Karpas-422 (cell line): ENCODE measurements around the gene KRTAP10-4. TPM values are rescaled to one million over a fixed set of nuclear protein-coding genes. Genes with fewer than 3 reads are reported as not detected.

Experiments
- DNase-seq: peaks from one replicate; pipeline ENCODE4 v3.0.0-alpha.2; 2015
- H2AFZ ChIP-seq: fragments of 200-600 bp; sonication (generic); 2 replicates; pipeline ENCODE4 v1.6.1; 2014; ENCODE audit warnings: antibody characterized with exemption, low read length, mixed read lengths
- H3K27ac ChIP-seq: fragments of 200-600 bp; sonication (generic); 2 replicates; pipeline ENCODE4 v1.5.1; 2014; ENCODE audit warnings: mild to moderate bottlenecking, low read length, moderate library complexity
- H3K27me3 ChIP-seq: fragments of 200-600 bp; sonication (generic); 2 replicates; pipeline ENCODE4 v1.6.1; 2014; ENCODE audit warnings: low read length, mixed read lengths
- H3K36me3 ChIP-seq: fragments of 200-600 bp; sonication (generic); 2 replicates; pipeline ENCODE4 v1.6.1; 2014; ENCODE audit warnings: low read length, mixed read lengths; ENCODE audit not compliant: insufficient read depth
- H3K4me1 ChIP-seq: fragments of 200-600 bp; sonication (generic); 2 replicates; pipeline ENCODE4 v1.6.1; 2014; ENCODE audit warnings: mild to moderate bottlenecking, low read length, mixed read lengths
- H3K4me2 ChIP-seq: fragments of 200-600 bp; sonication (generic); 2 replicates; pipeline ENCODE4 v1.6.1; 2014; ENCODE audit warnings: low read length, low read depth, mild to moderate bottlenecking; ENCODE audit not compliant: poor library complexity, severe bottlenecking
- H3K4me3 ChIP-seq: fragments of 200-600 bp; sonication (generic); 2 replicates; pipeline ENCODE4 v1.5.1; 2014; ENCODE audit warnings: mild to moderate bottlenecking, antibody characterized with exemption, low read length, mixed read lengths
- H3K79me2 ChIP-seq: fragments of 200-600 bp; sonication (generic); 2 replicates; pipeline ENCODE4 v1.6.1; 2014; ENCODE audit warnings: mild to moderate bottlenecking, low read length, mixed read lengths
- H3K9ac ChIP-seq: fragments of 200-600 bp; sonication (generic); 2 replicates; pipeline ENCODE4 v1.6.0; 2014; ENCODE audit warnings: low read length
- H3K9me2 ChIP-seq: fragments of 200-600 bp; sonication (generic), shearing (Covaris generic); replicated peaks from 2 replicates; pipeline ENCODE4 v1.6.0; 2014; ENCODE audit warnings: mild to moderate bottlenecking, low read length, moderate library complexity; ENCODE audit not compliant: insufficient read depth
- H3K9me3 ChIP-seq: fragments of 300-700, 200-600 bp; sonication (generic); 2 replicates; pipeline ENCODE4 v1.6.1; 2014; ENCODE audit warnings: low read length, mixed read lengths
- H4K20me1 ChIP-seq: fragments of 200-600 bp; sonication (generic); 2 replicates; pipeline ENCODE4 v1.6.1; 2014; ENCODE audit warnings: mild to moderate bottlenecking, antibody characterized with exemption, low read length, low read depth; ENCODE audit not compliant: insufficient read depth
- total RNA-seq: library from RNA; depleted of rRNA; stranded (reverse); fragments of >200 nt; shearing (Covaris generic); gene quantifications from 2 replicates; pipeline ENCODE4 v1.2.3, GENCODE V29; 2014; ENCODE audit warnings: low replicate concordance

KRTAP10-4 gene
- total RNA-seq, 1 experiment from 2014 or later: not detected

DNA sequence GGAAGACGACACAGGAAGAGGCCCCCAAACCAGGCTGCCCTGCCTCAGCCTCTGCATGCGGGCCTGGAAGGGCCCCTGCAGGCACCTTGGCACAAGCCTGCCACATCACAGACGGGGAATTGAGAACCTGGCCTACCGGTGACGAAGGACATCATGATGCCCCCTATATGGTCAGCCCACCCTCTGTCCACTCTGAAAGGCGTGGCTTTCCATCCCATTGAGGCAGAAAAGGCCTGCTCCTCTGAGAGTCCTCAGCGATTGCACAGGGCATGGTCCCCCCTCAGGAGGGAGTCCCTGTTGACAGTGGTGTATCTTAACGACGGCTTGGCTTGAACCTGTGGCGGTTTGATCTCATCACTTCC, 44.9 kb upstream of the KRTAP10-4 start:
- Histone ChIP-seq H2AFZ (no peak overlapping the region), H3K9me2 (no peaks in the 10 kb centered on the region), H3K4me3 (no peak overlapping the region), H4K20me1 (no peaks in the 10 kb centered on the region), H3K27me3 (no peaks in the 10 kb centered on the region), H3K9me3 (peaks cover 10% of the 10 kb centered on the region), H3K79me2 (no peaks in the 10 kb centered on the region), H3K4me2 (no peak overlapping the region), H3K4me1 (no peaks in the 10 kb centered on the region), H3K36me3 (no peaks in the 10 kb centered on the region), H3K9ac (no peak overlapping the region), H3K27ac (no peak overlapping the region)
- no peak for DNase-seq

DNA sequence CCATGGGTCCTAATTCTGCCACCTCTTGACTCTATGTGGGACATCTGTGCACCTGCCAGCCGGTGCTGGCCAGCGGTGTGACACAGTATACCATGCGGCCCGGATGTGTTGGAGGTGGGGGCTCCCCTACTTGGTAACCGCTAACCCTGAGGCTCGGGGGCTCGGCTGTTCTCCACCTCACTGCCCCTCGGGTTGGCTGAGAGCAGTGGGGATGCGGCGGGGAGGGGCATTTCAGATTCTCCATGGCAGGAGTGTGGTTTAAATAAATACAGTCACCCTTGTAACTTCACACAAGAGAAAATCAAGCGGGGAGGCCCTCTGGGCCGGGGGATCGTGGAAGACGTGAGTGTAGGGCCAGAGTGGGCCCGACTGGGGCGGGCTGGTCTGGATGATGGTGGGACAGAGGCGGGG, 44.5 kb upstream of the KRTAP10-4 start:
- no peak overlapping the region for H3K4me3 ChIP-seq
- H3K27me3 ChIP-seq: no peaks in the 10 kb centered on the region
- H3K9me2 ChIP-seq: no peaks in the 10 kb centered on the region
- no peak for DNase-seq
- H3K9me3 ChIP-seq: peaks cover 7% of the 10 kb centered on the region
- H2AFZ ChIP-seq: no peak overlapping the region
- no peak overlapping the region for H3K9ac ChIP-seq
- no peak overlapping the region for H3K4me2 ChIP-seq
- no peaks in the 10 kb centered on the region for H3K79me2 ChIP-seq
- no peaks in the 10 kb centered on the region for H3K4me1 ChIP-seq
- no peaks in the 10 kb centered on the region for H3K36me3 ChIP-seq
- no peaks in the 10 kb centered on the region for H4K20me1 ChIP-seq
- H3K27ac ChIP-seq: no peak overlapping the region

DNA sequence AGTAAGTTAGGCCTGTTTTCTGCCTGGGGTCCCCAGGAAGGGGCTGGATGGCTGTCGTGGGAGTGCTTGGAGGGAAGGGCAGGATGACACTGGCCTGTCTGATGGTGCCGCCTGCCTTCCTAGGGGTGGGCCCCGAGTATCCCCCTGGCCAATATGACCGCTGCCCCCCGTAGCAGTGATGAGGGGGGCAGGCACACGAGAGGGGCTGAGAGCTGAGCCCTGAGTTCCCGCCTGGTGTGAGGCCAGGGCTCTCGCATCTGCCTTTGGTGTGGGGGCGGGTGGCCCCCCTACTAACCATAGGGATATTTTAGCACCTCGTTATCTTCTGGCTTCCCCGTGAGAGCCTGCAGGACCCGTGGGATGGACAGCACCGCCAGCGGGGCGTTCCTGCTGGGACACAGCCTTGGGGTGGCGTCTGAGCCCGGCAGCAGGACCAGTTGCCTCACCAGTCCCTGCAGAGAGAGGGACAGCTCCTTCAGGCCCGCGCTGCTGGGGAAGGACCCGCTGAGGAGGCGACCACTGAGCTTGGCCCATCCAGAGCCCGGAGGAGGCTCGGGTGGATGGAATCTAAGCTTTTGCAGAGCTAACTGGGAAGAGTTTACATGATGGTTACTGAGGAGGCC, 43.9 kb upstream of the KRTAP10-4 start:
- Histone ChIP-seq H3K4me3 (no peak overlapping the region), H3K9me2 (no peaks in the 10 kb centered on the region), H3K79me2 (no peaks in the 10 kb centered on the region), H3K9ac (no peak overlapping the region), H3K27me3 (no peaks in the 10 kb centered on the region), H3K4me1 (no peaks in the 10 kb centered on the region), H3K27ac (no peak overlapping the region), H3K36me3 (no peaks in the 10 kb centered on the region), H3K4me2 (no peak overlapping the region), H2AFZ (no peak overlapping the region), H3K9me3 (peaks cover 5% of the 10 kb centered on the region), H4K20me1 (no peaks in the 10 kb centered on the region)
- DNase-seq: no peak

DNA sequence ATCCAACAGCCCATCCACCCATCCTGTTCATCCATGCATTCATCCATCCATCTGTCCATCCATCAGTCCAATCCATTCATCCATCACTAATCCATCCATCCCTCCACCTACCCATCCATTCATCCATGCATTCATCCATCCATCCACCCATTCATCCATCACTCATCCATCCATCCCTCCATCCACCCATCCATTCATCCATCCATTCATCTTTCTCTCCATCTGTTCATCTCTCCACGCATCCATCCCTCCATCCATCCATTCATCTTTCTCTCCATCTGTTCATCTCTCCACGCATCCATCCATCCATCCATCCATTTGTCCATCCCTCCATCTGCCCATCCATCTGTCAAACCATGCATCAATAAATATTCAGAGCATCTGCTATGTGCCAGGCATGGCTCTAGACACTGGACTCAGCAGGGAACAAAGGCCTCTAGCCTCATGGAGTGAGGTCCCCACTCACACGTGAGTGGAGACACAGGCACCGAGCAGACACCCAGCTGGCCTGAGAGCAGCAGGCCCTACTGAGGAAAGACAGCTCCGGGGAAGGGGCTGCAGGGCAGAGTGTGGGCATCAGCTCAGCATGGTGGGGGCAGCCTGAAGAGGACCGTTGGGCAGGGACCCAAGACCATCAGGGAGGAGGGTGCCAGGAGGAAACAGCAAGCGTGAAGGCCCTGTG, 43.2 kb upstream of the KRTAP10-4 start:
- Histone ChIP-seq H4K20me1 (no peaks in the 10 kb centered on the region), H3K9me2 (no peaks in the 10 kb centered on the region), H2AFZ (no peak overlapping the region), H3K4me3 (no peak overlapping the region), H3K4me1 (no peaks in the 10 kb centered on the region), H3K79me2 (no peaks in the 10 kb centered on the region), H3K27ac (no peak overlapping the region), H3K36me3 (no peaks in the 10 kb centered on the region), H3K9me3 (no peaks in the 10 kb centered on the region), H3K9ac (no peak overlapping the region), H3K4me2 (no peak overlapping the region), H3K27me3 (no peaks in the 10 kb centered on the region)
- no peak for DNase-seq

DNA sequence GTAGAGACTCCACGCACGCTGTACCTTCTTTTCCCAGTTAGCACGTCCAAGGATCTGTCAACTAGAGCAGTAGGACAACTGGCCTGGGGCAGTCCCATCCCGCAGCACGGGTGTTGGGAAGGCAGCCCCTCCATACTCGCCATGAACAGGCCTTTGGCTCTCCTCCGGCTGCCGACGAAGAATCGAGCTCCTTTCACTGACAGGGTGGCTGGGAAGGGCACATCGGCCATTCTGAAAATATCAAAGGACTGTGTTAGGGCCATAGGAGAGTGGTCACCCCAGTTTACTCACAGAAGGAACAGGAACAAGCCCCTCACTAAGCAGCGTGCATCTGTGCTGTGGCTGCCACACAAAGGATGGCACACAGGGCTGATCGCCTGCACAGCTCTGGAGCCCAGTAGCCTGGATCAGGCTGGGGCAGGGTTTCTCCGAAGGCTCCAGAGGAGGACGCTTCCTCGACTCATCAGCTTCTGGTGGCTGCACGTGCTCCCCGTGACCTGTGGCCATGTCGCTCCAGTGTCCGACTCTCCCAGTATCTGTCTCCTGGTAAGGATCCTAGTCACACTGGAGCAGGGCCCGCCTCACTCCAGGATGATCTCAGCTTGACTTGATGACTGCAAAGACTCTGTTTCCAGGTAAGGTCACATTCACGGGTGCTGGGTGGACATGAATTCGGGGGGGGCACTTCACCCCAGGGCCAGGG, 42.5 kb upstream of the KRTAP10-4 start:
- no peaks in the 10 kb centered on the region for H3K27me3 ChIP-seq
- no peaks in the 10 kb centered on the region for H3K36me3 ChIP-seq
- H3K4me1 ChIP-seq: no peaks in the 10 kb centered on the region
- no peaks in the 10 kb centered on the region for H4K20me1 ChIP-seq
- H3K4me3 ChIP-seq: no peak overlapping the region
- DNase-seq: no peak
- H3K9me2 ChIP-seq: no peaks in the 10 kb centered on the region
- H3K79me2 ChIP-seq: no peaks in the 10 kb centered on the region
- no peak overlapping the region for H3K27ac ChIP-seq
- H3K4me2 ChIP-seq: no peak overlapping the region
- H2AFZ ChIP-seq: no peak overlapping the region
- H3K9me3 ChIP-seq: no peaks in the 10 kb centered on the region
- H3K9ac ChIP-seq: no peak overlapping the region

DNA sequence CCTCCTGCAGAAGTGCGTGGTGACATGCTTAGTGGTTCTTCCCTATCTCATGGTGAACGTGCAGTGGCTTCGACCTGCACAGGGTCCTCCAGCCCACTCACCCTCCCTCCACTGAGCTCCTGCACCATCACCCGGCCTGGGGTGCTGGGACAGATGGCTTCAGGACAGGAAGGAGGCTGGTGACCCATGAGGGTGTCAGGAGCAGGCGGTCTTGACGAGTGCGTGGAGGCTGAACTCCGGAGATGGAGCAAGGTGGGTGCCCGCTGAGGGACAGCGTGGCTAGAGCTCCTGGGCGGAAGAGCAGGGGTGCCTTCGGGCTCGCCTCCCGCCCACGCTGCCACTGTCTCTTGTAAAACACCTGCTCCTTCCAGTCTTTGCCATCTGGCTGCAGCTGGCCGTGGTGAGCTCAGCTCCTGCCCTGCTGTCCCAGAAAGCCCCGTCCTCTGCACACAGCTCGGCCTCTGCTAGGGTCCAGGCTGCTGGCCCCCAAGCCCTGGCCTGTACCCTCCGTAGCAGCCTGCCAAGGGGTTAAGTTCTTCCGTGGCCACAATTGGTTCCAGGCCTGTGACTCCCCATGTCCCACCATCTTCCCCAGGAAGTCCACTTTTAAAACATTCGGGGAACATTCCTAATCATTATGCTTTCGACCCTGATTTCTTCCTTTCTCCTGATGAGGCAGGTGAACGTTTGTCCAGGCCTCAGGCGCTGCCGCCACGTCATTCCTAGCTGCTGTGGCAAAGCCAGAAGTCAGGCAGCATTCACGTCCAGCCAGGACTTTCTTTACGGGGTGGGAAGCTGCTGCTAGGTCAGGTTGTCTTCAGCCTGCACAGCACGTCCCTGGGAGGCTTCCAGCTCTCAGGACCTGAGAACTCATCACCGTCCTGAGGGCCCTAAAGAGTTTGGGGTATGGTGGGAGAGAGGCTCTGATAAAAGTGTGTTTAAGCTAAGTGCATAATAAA, 41.6 kb upstream of the KRTAP10-4 start:
- Histone ChIP-seq H3K27me3 (no peaks in the 10 kb centered on the region), H3K9me2 (no peaks in the 10 kb centered on the region), H2AFZ (no peak overlapping the region), H3K4me1 (no peaks in the 10 kb centered on the region), H4K20me1 (no peaks in the 10 kb centered on the region), H3K4me2 (no peak overlapping the region), H3K9ac (no peak overlapping the region), H3K79me2 (no peaks in the 10 kb centered on the region), H3K27ac (no peak overlapping the region), H3K36me3 (no peaks in the 10 kb centered on the region), H3K4me3 (no peak overlapping the region), H3K9me3 (no peaks in the 10 kb centered on the region)
- DNase-seq: no peak

DNA sequence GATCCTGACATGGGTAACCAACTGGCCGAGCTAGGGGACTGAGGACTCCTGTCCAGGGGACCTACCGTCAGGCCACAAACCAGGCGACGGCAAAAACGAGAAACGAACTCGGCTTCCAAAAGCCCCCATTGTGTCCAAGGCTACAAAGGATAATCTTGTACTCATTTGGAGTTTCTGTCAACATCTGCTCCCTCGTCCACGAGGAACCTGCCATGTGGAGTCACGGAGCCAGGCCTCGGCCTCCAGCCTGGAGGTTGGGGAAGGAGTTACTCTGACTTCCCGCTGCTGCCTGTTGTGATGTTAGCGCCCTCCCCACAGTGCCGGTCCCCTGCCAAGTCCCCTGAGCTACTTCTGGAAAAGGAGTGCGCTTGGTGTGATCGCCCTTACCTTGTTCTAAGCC, 40.8 kb upstream of the KRTAP10-4 start:
- no peak overlapping the region for H3K9ac ChIP-seq
- H3K79me2 ChIP-seq: no peaks in the 10 kb centered on the region
- no peak for DNase-seq
- no peaks in the 10 kb centered on the region for H3K36me3 ChIP-seq
- H3K9me3 ChIP-seq: no peaks in the 10 kb centered on the region
- H3K27me3 ChIP-seq: no peaks in the 10 kb centered on the region
- no peak overlapping the region for H2AFZ ChIP-seq
- no peaks in the 10 kb centered on the region for H4K20me1 ChIP-seq
- no peaks in the 10 kb centered on the region for H3K9me2 ChIP-seq
- no peak overlapping the region for H3K4me2 ChIP-seq
- no peak overlapping the region for H3K4me3 ChIP-seq
- no peak overlapping the region for H3K27ac ChIP-seq
- H3K4me1 ChIP-seq: no peaks in the 10 kb centered on the region
